Loucy (cell line): Measurements from ENCODE around the gene ZKSCAN3.

Source experiments
- H2AFZ ChIP-seq: fragments of 200-600 bp; sonication (generic); 2 replicates; pipeline ENCODE4 v1.6.0; 2016; ENCODE audit warnings: antibody characterized with exemption, mild to moderate bottlenecking, low read length, moderate library complexity
- H3F3A ChIP-seq: fragments of 200-600 bp; 2 replicates; pipeline ENCODE4 v1.6.0; 2016; ENCODE audit warnings: antibody characterized with exemption, low read depth, mild to moderate bottlenecking
- H3K27me3 ChIP-seq: fragments of 200-600 bp; sonication (generic); 2 replicates; pipeline ENCODE4 v1.6.1; 2014; ENCODE audit warnings: low read length, mild to moderate bottlenecking; ENCODE audit not compliant: insufficient read depth, poor library complexity, severe bottlenecking
- H3K36me3 ChIP-seq: fragments of 200-600 bp; sonication (generic); 2 replicates; pipeline ENCODE4 v1.6.1; 2016; ENCODE audit warnings: low read length; ENCODE audit not compliant: insufficient read depth
- H3K4me1 ChIP-seq: fragments of 200-600 bp; sonication (generic); 2 replicates; pipeline ENCODE4 v1.5.1; 2014; ENCODE audit warnings: low read length, mild to moderate bottlenecking; ENCODE audit not compliant: insufficient read depth, poor library complexity, severe bottlenecking
- H3K4me2 ChIP-seq: fragments of 200-600 bp; sonication (generic); 2 replicates; pipeline ENCODE4 v1.6.0; 2014; ENCODE audit warnings: antibody characterized with exemption, low read length, low read depth, mild to moderate bottlenecking; ENCODE audit not compliant: poor library complexity, severe bottlenecking
- H3K4me3 ChIP-seq: fragments of 200-600 bp; sonication (generic); 2 replicates; pipeline ENCODE4 v1.5.1; 2014; ENCODE audit warnings: low read length, mild to moderate bottlenecking, mixed read lengths; ENCODE audit not compliant: poor library complexity, severe bottlenecking
- H3K79me2 ChIP-seq: fragments of 200-600 bp; sonication (generic); 2 replicates; pipeline ENCODE4 v1.6.1; 2014; ENCODE audit warnings: low read length; ENCODE audit not compliant: insufficient read depth
- H3K9ac ChIP-seq: fragments of 200-600 bp; sonication (generic); 2 replicates; pipeline ENCODE4 v1.6.0; 2014; ENCODE audit warnings: mild to moderate bottlenecking, low read depth, low read length, moderate library complexity; ENCODE audit not compliant: poor library complexity, severe bottlenecking
- H3K9me2 ChIP-seq: fragments of 200-600 bp; sonication (generic); replicated peaks from 2 replicates; pipeline ENCODE4 v1.6.1; 2016; ENCODE audit warnings: low read depth, low read length, mixed read lengths
- H3K9me3 ChIP-seq: fragments of 200-600 bp; sonication (generic); 2 replicates; pipeline ENCODE4 v1.6.1; 2014; ENCODE audit warnings: mild to moderate bottlenecking, antibody characterized with exemption, low read length, low read depth; ENCODE audit not compliant: insufficient read depth
- H4K20me1 ChIP-seq: fragments of 200-600 bp; sonication (generic); 2 replicates; pipeline ENCODE4 v1.6.0; 2014; ENCODE audit warnings: antibody characterized with exemption, low read length, mild to moderate bottlenecking; ENCODE audit not compliant: insufficient read depth, poor library complexity, severe bottlenecking
- EZH2phosphoT487 ChIP-seq: fragments of 200-600 bp; IDR thresholded peaks from 2 replicates; pipeline ENCODE4 v1.6.1; 2018; ENCODE audit warnings: antibody characterized with exemption, mild to moderate bottlenecking, moderate library complexity, borderline replicate concordance
- TF ChIP-seq, protein P1 (sequence below): fragments of 200-600 bp; sonication (generic); conservative IDR thresholded peaks from 2 replicates; pipeline ENCODE4 v1.5.1; 2014; ENCODE audit warnings: mild to moderate bottlenecking, antibody characterized with exemption, low read length

The ZKSCAN3 gene

DNA sequence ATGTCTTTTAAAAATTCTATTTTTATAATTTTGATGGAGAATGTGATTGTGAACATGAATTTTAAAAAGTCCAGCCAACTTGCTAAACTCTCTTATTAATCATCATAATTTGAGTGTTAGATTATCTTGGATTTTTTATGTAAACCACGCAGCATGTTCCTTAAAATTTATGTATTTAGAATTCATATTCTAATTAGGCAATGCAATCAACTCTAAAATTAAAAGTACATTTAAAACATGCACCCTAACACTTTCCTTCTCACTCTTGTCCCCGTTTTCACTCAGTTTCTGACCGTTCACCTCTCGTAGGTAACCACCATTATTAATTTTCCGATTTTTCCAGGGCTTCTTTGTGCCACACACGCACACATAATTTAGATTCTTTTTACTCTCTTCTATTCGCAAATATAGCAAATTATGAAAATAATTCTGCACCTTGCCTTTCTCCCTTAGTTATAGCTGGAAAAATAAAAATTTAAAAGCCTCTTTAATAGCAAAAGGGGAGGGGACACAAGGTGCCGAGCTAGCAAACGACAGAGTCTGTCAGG is 329 bp upstream of the ZKSCAN3 start:
- Histone ChIP-seq H3K36me3 (no peaks in the 10 kb centered on the region), H3K9me2 (no peaks in the 10 kb centered on the region), H3K4me1 (peaks cover 19% of the 10 kb centered on the region), H4K20me1 (peaks cover 9% of the 10 kb centered on the region), H3K27me3 (no peaks in the 10 kb centered on the region), H3K79me2 (peaks cover 44% of the 10 kb centered on the region), H3K4me3 (peak overlapping the region; percentile 85), H3F3A (no peaks in the 10 kb centered on the region), H3K9ac (peak overlapping the region; percentile 82), H3K4me2 (peak overlapping the region; percentile 73), H3K9me3 (no peaks in the 10 kb centered on the region), H2AFZ (peak overlapping the region; percentile 99)
- TF ChIP-seq EZH2phosphoT487: no peak
- TF ChIP-seq, protein P1, sequence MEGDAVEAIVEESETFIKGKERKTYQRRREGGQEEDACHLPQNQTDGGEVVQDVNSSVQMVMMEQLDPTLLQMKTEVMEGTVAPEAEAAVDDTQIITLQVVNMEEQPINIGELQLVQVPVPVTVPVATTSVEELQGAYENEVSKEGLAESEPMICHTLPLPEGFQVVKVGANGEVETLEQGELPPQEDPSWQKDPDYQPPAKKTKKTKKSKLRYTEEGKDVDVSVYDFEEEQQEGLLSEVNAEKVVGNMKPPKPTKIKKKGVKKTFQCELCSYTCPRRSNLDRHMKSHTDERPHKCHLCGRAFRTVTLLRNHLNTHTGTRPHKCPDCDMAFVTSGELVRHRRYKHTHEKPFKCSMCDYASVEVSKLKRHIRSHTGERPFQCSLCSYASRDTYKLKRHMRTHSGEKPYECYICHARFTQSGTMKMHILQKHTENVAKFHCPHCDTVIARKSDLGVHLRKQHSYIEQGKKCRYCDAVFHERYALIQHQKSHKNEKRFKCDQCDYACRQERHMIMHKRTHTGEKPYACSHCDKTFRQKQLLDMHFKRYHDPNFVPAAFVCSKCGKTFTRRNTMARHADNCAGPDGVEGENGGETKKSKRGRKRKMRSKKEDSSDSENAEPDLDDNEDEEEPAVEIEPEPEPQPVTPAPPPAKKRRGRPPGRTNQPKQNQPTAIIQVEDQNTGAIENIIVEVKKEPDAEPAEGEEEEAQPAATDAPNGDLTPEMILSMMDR: no peak

DNA sequence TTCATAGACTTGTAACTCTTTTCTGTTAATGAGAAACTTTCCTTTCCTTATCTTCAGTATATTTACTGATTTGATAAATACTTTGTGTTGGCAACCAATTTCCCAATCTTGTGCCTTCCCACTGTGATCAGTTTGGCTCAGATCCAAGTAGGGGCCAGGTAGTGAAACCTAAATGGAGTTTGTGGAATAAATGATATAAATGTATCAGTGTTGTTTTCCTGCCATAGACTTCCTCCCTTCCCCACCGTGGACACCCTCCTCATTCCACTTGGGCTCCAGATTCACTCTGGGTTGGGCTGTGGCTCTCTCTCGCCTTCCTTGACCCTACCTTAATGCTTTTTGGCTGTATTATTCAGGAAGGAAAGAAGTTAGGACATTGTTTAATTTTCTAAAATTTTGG is 1.3 kb downstream of the ZKSCAN3 start:
- no peaks in the 10 kb centered on the region for H3F3A ChIP-seq
- H3K27me3 ChIP-seq: no peaks in the 10 kb centered on the region
- H2AFZ ChIP-seq: no peak overlapping the region
- H3K9me2 ChIP-seq: no peaks in the 10 kb centered on the region
- H3K9me3 ChIP-seq: no peaks in the 10 kb centered on the region
- no peak for TF ChIP-seq EZH2phosphoT487
- TF ChIP-seq, protein P1: no peak
- peaks cover 44% of the 10 kb centered on the region for H3K79me2 ChIP-seq
- peak overlapping the region; percentile 82 for H3K9ac ChIP-seq
- no peaks in the 10 kb centered on the region for H3K36me3 ChIP-seq
- peak overlapping the region; percentile 73 for H3K4me2 ChIP-seq
- peak overlapping the region; percentile 85 for H3K4me3 ChIP-seq
- peaks cover 9% of the 10 kb centered on the region for H4K20me1 ChIP-seq
- H3K4me1 ChIP-seq: peaks cover 25% of the 10 kb centered on the region

DNA sequence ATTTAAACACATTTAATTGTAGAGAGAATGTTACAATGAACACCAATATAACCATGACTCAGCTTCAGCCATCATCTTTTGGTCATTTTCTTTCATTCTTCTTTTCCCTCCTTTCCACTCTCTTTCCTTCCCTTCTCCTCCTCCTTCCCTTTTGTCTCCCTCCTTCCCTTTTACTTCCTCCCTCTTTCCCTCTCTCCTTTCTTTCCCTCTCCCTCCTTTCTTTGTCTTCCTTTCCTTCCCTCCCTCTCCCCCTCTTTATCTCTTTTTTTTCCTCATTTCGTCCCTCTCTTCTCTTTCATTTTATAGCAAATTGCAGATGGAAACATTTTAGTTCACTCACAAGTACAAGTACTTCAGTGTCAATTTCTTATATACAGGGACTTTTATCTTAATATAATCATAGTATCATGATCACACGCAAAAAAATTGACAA is 1.8 kb downstream of the ZKSCAN3 start:
- H3K36me3 ChIP-seq: no peaks in the 10 kb centered on the region
- TF ChIP-seq, protein P1: no peak
- TF ChIP-seq EZH2phosphoT487: no peak
- peak overlapping the region; percentile 73 for H3K4me2 ChIP-seq
- peak overlapping the region; percentile 82 for H3K9ac ChIP-seq
- H2AFZ ChIP-seq: no peak overlapping the region
- H3F3A ChIP-seq: no peaks in the 10 kb centered on the region
- H4K20me1 ChIP-seq: peaks cover 9% of the 10 kb centered on the region
- no peaks in the 10 kb centered on the region for H3K9me3 ChIP-seq
- peaks cover 44% of the 10 kb centered on the region for H3K79me2 ChIP-seq
- peaks cover 25% of the 10 kb centered on the region for H3K4me1 ChIP-seq
- no peaks in the 10 kb centered on the region for H3K9me2 ChIP-seq
- H3K27me3 ChIP-seq: no peaks in the 10 kb centered on the region
- peak overlapping the region; percentile 85 for H3K4me3 ChIP-seq
